OCI-LY3 (cell line): ENCODE results near the gene ADAM11.
A peak's percentile ranks its signal among the peaks of the same experiment; 100 is the strongest.
"Not testable (repeated sequence)": the region's sequence is repeated elsewhere in the genome, so short reads cannot be mapped to it uniquely, and the experiment has no call there.

Experiments used
- H2AFZ ChIP-seq: fragments of 200-600, 300-600 bp; shearing (Covaris generic); 2 replicates; pipeline ENCODE4 v1.6.0; 2014; ENCODE audit warnings: antibody characterized with exemption, low read depth, low read length
- H3K27ac ChIP-seq: fragments of 200-600, 300-600 bp; sonication (generic); 2 replicates; pipeline ENCODE4 v1.5.1; 2014; ENCODE audit warnings: mild to moderate bottlenecking, low read length, moderate library complexity, mixed read lengths
- H3K27me3 ChIP-seq: fragments of 200-600, 300-600 bp; sonication (generic); 2 replicates; pipeline ENCODE4 v1.6.1; 2014; ENCODE audit warnings: low read depth, low read length, mixed read lengths
- H3K36me3 ChIP-seq: fragments of 200-600, 300-600 bp; sonication (generic); replicated peaks from 2 replicates; pipeline ENCODE3; 2014; ENCODE audit warnings: low read depth, low read length, mixed read lengths
- H3K4me1 ChIP-seq: fragments of 300-600, 200-600 bp; sonication (generic); 2 replicates; pipeline ENCODE4 v1.6.1; 2014; ENCODE audit warnings: low read length, mixed read lengths
- H3K4me2 ChIP-seq: fragments of 200-600, 300-600 bp; sonication (generic); 2 replicates; pipeline ENCODE4 v1.6.1; 2014; ENCODE audit warnings: low read length, mixed read lengths
- H3K4me3 ChIP-seq: fragments of 300-600, 200-600 bp; sonication (generic); 2 replicates; pipeline ENCODE4 v1.5.1; 2014; ENCODE audit warnings: antibody characterized with exemption, mild to moderate bottlenecking, low read length, moderate library complexity
- H3K79me2 ChIP-seq: fragments of 300-600, 200-600 bp; shearing (Covaris generic); 2 replicates; pipeline ENCODE4 v1.6.1; 2014; ENCODE audit warnings: mild to moderate bottlenecking, low read length, mixed read lengths
- H3K9ac ChIP-seq: fragments of 300-600, 200-600 bp; shearing (Covaris generic); 2 replicates; pipeline ENCODE4 v1.6.0; 2014; ENCODE audit warnings: mild to moderate bottlenecking, low read length, moderate library complexity
- H3K9me3 ChIP-seq: fragments of 200-600, 300-600 bp; shearing (Covaris generic); 2 replicates; pipeline ENCODE4 v1.6.1; 2014; ENCODE audit warnings: low read length, mixed read lengths; ENCODE audit not compliant: insufficient read depth
- H4K20me1 ChIP-seq: fragments of 200-600, 300-600 bp; sonication (generic); 2 replicates; pipeline ENCODE4 v1.6.1; 2016; ENCODE audit warnings: low read length, mixed read lengths; ENCODE audit not compliant: insufficient read depth
- EZH2phosphoT487 ChIP-seq: fragments of 200-600 bp; shearing (Covaris generic); IDR thresholded peaks from 2 replicates; pipeline ENCODE4 v1.6.1; 2018; ENCODE audit warnings: antibody characterized with exemption, mixed run types, low read depth
- TF ChIP-seq, protein P1 (sequence below): fragments of 200-600, 300-600 bp; sonication (generic); IDR thresholded peaks from 2 replicates; pipeline ENCODE4 v1.5.1; 2014; ENCODE audit warnings: antibody characterized with exemption, low read length, low read depth

The ADAM11 gene

DNA sequence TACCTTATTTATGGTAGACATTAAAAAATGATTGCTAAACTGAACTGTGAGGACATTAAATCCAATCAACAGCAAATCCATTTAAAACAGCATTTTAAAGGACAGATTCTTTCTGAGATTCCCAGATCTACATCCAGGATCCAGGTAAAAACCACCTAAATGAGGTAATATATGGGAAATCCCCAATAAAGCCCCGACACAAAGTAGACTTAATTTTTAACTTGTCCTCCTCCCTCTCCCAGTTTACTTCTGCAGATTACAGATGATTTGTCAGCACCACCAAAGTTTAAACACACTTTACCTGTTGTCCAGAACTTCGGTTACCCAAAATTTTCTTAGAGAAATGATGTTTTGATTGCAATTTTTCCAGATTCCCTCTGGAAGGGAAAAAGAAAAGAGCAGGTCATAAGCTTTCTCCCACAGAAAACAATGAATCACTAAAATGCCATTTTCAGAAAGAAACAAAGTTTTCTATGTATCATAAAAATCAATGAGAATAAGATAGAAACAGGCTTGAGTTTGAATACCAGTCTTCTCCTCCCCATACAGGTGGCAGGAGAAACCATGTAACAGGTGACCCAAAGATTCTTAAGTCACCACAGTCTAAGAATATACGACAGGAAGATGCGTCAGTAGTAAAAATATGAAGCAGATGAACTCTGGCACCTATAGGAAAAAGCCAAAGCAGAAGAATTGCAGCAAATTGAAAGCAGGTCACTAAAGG lies 48.5 kb downstream of the ADAM11 start:
- Histone ChIP-seq H3K36me3 (peaks cover 25% of the 10 kb centered on the region), H2AFZ (no peak overlapping the region), H3K27ac (peak overlapping the region; percentile 83), H3K4me1 (peaks cover 25% of the 10 kb centered on the region), H3K4me3 (peak overlapping the region; percentile 70), H3K79me2 (peaks cover 44% of the 10 kb centered on the region), H3K4me2 (peak overlapping the region; percentile 95), H4K20me1 (peaks cover 5% of the 10 kb centered on the region; the same call in 1 of the 2 replicates), H3K27me3 (no peaks in the 10 kb centered on the region), H3K9me3 (no peaks in the 10 kb centered on the region), H3K9ac (peak overlapping the region; percentile 58)
- TF ChIP-seq, protein P1, sequence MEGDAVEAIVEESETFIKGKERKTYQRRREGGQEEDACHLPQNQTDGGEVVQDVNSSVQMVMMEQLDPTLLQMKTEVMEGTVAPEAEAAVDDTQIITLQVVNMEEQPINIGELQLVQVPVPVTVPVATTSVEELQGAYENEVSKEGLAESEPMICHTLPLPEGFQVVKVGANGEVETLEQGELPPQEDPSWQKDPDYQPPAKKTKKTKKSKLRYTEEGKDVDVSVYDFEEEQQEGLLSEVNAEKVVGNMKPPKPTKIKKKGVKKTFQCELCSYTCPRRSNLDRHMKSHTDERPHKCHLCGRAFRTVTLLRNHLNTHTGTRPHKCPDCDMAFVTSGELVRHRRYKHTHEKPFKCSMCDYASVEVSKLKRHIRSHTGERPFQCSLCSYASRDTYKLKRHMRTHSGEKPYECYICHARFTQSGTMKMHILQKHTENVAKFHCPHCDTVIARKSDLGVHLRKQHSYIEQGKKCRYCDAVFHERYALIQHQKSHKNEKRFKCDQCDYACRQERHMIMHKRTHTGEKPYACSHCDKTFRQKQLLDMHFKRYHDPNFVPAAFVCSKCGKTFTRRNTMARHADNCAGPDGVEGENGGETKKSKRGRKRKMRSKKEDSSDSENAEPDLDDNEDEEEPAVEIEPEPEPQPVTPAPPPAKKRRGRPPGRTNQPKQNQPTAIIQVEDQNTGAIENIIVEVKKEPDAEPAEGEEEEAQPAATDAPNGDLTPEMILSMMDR: no peak
- no peak for TF ChIP-seq EZH2phosphoT487

DNA sequence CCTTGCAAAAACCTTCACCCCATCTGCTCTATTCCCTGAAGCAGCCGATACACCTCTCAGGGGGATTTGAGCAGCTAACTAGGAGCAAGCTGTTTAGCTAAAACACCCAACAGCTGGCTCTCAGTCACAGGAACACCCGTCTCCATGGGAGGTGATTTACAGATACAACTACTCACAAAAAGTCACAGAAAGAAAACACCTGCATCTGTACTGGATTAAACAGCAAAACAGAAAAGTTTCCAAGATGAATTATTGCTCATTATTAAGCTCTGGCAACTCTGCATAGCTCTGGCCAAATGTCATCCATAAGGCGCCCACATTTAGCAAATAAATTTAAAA lies 49.0 kb downstream of the ADAM11 start:
- TF ChIP-seq EZH2phosphoT487: no peak
- TF ChIP-seq, protein P1: no peak
- peak overlapping the region; percentile 58 for H3K9ac ChIP-seq

DNA sequence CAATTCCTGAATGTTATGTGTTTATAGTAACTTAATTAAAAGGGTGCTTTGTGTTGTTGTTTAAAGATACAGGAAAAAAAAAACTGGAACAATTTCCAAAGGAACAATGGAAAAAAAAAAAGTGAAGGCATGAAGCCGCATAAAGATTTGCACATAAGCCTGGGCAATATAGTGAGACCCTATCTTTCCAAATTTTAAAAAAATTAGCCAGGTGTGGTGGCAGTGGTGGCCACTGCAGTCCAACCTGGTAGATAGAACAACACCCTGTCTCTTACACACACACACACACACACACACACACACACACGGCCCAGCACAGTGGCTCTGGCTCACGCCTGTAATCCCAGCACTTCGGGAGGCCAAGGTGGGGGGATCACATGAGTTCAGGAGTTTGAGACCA lies 49.4 kb downstream of the ADAM11 start:
- Histone ChIP-seq H4K20me1 (peaks cover 5% of the 10 kb centered on the region; the same call in 1 of the 2 replicates), H3K36me3 (peaks cover 20% of the 10 kb centered on the region)
- TF ChIP-seq EZH2phosphoT487: no peak
- TF ChIP-seq, protein P1: no peak

More for the DNA sequence above, 49.0 kb downstream of the ADAM11 start:
- H3K4me3 ChIP-seq: peak overlapping the region; percentile 70
- H3K9me3 ChIP-seq: no peaks in the 10 kb centered on the region
- peak overlapping the region; percentile 95 for H3K4me2 ChIP-seq
- H3K27me3 ChIP-seq: no peaks in the 10 kb centered on the region
- no peak overlapping the region for H2AFZ ChIP-seq
- peak overlapping the region; percentile 83 for H3K27ac ChIP-seq
- H3K4me1 ChIP-seq: peaks cover 25% of the 10 kb centered on the region
- H3K36me3 ChIP-seq: peaks cover 23% of the 10 kb centered on the region
- peaks cover 5% of the 10 kb centered on the region; the same call in 1 of the 2 replicates for H4K20me1 ChIP-seq
- peaks cover 48% of the 10 kb centered on the region for H3K79me2 ChIP-seq

DNA sequence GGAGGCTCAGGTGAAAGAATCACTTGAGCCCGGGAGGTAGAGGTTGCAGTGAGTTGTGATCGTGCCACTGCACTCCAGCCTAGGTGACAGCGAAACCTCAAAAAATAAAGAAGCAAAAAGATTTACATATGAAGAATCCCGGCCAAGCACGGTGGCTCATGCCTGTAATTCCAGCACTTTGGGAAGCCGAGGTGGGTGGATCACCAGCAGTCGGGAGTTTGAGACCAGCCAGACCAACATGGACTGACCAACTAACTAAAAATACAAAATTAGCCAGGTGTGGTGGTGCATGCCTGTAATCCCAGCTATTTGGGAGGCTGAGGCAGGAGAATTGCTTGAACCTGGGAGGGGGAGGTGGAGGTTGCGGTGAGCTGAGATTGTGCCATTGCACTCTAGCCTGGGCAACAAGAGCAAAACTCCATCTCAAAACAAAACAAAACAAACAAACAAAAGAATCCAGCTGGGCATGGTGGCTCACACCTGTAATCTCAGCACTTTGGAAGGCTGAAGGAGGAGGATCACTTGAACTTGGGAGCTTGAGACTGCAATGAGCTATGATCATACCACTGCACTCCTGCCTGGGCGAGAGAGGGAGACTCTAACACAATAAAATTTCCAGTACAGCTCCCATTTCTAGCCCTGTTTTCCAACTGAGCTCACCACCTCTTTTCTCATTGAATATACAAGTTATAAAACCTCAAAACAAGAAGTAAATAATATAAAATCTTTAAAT lies 50.0 kb downstream of the ADAM11 start:
- Histone ChIP-seq H3K79me2 (peaks cover 57% of the 10 kb centered on the region), H3K36me3 (peaks cover 17% of the 10 kb centered on the region), H3K27ac (peak overlapping the region; percentile 83), H3K4me1 (peaks cover 25% of the 10 kb centered on the region)
- not testable (repeated sequence) for H3K9me3 ChIP-seq, H3K4me2 ChIP-seq, H2AFZ ChIP-seq, H4K20me1 ChIP-seq, H3K27me3 ChIP-seq, H3K9ac ChIP-seq, H3K4me3 ChIP-seq

More for the DNA sequence above, 49.4 kb downstream of the ADAM11 start:
- no peaks in the 10 kb centered on the region for H3K9me3 ChIP-seq
- H3K27me3 ChIP-seq: no peaks in the 10 kb centered on the region
- H3K4me2 ChIP-seq: peak overlapping the region; percentile 95
- peak overlapping the region; percentile 70 for H3K4me3 ChIP-seq
- H3K79me2 ChIP-seq: peaks cover 51% of the 10 kb centered on the region
- H3K27ac ChIP-seq: peak overlapping the region; percentile 83
- H3K9ac ChIP-seq: peak overlapping the region; percentile 58
- H3K4me1 ChIP-seq: peaks cover 25% of the 10 kb centered on the region
- no peak overlapping the region for H2AFZ ChIP-seq
